ENCODE measurements around the gene PI4KA. TPM values are rescaled to one million over a fixed set of nuclear protein-coding genes. Genes with fewer than 3 reads are reported as not detected.
A peak's percentile ranks its signal among the peaks of the same experiment; 100 is the strongest.
"Not testable (repeated sequence)": the region's sequence is repeated elsewhere in the genome, so short reads cannot be mapped to it uniquely, and the experiment has no call there.

Gene PI4KA
- total RNA-seq = 20.4 TPM

DNA sequence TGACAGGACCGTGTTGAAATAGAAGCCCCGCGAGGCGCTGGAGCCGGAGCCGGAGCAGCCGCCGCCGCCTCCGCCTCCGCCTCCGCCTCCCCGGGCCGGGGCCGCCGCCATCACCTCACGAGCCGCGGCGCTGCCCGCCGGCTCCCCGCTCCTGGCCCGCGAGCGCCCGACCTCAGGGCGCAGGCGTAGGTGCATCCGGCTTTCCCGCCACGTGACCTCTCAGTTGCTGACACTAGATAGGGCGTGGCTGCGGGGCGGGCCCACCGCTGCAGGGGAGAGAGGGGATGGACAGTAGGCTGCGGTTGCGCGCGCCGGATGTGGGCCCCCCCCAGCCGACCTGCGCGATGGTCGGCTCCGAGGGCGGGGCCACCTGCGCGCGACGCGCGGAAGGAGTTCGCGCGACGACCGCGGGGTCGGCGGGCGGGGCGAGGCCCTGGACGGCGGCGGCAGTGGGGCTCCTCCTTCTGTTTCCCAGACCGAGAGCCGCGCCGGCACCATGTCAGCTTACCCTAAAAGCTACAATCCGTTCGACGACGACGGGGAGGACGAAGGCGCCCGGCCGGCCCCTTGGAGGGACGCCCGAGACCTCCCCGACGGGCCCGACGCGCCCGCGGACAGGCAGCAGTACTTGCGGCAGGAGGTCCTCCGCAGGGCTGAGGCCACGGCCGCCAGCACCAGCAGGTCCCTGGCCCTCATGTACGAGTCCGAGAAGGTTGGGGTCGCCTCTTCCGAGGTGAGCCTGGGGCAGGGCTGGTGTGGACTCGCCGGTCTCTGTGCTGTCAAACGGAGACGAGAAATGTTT, at the start of gene PI4KA, which contains the start of gene SNAP29:
Gene PI4KA (minus strand): TSS at position 197 of the 802 bp plus-strand sequence. CDS start 86 bp downstream, at position 111.
Gene SNAP29 (plus strand): TSS at position 393 of the 802 bp plus-strand sequence. CDS start 104 bp downstream, at position 497.
- peak within 1 kb of the TSS; percentile 88 to 92 (median 89) for H3K4me3 ChIP-seq (ENCODE audit: low read length in 3 of 3)
- peak within 1 kb of the TSS; percentile 88 for H3K27ac ChIP-seq (ENCODE audit: low read depth, low read length)
- peaks cover 17 to 27% (median 25%) of the 10 kb centered on the region in 3 donors for H3K4me1 ChIP-seq (ENCODE audit: control insufficient read depth in 3 of 3, insufficient read depth in 3 of 3, low read length in 3 of 3)
- peak within 1 kb of the TSS; percentile 81 to 87 (median 82) for H3K9ac ChIP-seq (ENCODE audit: low read depth in 1 of 3, low read length in 3 of 3)
- peaks cover 0 to 7% (median 4%) of the 10 kb centered on the region in 3 donors for H3K36me3 ChIP-seq (ENCODE audit: control insufficient read depth in 3 of 3, insufficient read depth in 3 of 3, low read length in 3 of 3)
- H3K9me3 ChIP-seq (ENCODE audit: control insufficient read depth in 3 of 3, low read length in 3 of 3) = no peaks in the 10 kb centered on the region
- H3K27me3 ChIP-seq (ENCODE audit: control insufficient read depth in 3 of 3, insufficient read depth in 3 of 3, low read length in 3 of 3) = no peaks in the 10 kb centered on the region

- no peaks in the 10 kb centered on the region for H3K27me3 ChIP-seq (ENCODE audit: control insufficient read depth in 3 of 3, insufficient read depth in 3 of 3, low read length in 3 of 3)
- no peaks in the 10 kb centered on the region for H3K36me3 ChIP-seq (ENCODE audit: control insufficient read depth in 3 of 3, insufficient read depth in 3 of 3, low read length in 3 of 3)
- no peaks in the 10 kb centered on the region for H3K4me1 ChIP-seq (ENCODE audit: control insufficient read depth in 3 of 3, insufficient read depth in 3 of 3, low read length in 3 of 3)
- H3K4me3 ChIP-seq (ENCODE audit: low read length in 3 of 3) = no peak overlapping the region
- no peak overlapping the region for H3K27ac ChIP-seq (ENCODE audit: low read depth, low read length)
- no peaks in the 10 kb centered on the region for H3K9me3 ChIP-seq (ENCODE audit: control insufficient read depth in 3 of 3, low read length in 3 of 3)
- H3K9ac ChIP-seq (ENCODE audit: low read depth in 1 of 3, low read length in 3 of 3) = no peak overlapping the region
Observed at GRCh38 chr22:20906387-20906767, 47.8 kb upstream of the PI4KA start.

DNA sequence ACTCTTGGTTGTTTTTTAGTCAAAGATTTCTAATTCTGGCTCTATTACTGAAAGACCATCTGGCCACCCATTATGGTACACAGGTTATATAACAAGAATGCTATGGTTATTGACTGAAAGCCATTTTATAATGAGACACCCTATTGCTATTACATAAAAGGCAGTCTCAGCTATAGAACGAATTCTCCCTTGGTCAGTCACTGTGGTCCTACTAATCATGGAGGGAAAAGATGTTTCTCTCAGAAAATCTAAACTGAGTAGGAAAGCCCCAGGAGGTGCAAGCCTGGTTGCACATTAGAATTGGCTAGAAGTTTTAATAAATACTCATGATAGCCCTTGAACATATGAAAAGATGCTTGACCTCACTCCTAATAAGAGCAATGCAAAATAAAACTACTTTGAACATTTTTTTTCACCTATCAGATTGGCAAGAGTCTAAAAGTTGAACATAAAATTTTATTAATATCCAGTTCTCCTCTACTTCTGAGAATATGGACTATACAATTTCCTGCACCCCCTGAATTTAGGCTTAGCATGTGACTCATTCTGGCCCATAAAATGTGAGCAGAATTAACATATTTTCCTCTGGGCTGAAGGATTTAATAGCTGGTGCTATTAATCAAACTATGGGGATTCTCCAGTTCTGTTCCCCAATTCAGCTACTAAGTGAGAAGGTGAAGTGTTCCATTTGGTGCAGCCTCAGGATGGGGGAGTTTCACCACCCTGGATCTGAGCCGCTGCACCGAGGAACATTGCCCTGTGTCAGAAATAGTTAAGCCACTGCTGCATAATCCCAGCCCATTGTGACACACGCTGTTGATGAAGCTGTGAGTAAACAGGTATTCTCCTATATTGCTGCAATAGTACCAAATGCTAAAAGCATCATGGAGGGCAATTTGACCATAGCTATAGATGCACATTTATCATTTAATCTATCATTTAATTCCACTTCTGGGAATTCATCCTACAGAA, 47.1 kb upstream of the PI4KA start:
- no peak overlapping the region for H3K4me3 ChIP-seq (ENCODE audit: low read length in 3 of 3)
- H3K9ac ChIP-seq (ENCODE audit: low read depth in 1 of 3, low read length in 3 of 3) = no peak overlapping the region
- H3K27me3 ChIP-seq (ENCODE audit: control insufficient read depth in 3 of 3, insufficient read depth in 3 of 3, low read length in 3 of 3) = no peaks in the 10 kb centered on the region
- no peaks in the 10 kb centered on the region for H3K9me3 ChIP-seq (ENCODE audit: control insufficient read depth in 3 of 3, low read length in 3 of 3)
- H3K27ac ChIP-seq (ENCODE audit: low read depth, low read length) = no peak overlapping the region
- no peaks in the 10 kb centered on the region for H3K4me1 ChIP-seq (ENCODE audit: control insufficient read depth in 3 of 3, insufficient read depth in 3 of 3, low read length in 3 of 3)
- no peaks in the 10 kb centered on the region for H3K36me3 ChIP-seq (ENCODE audit: control insufficient read depth in 3 of 3, insufficient read depth in 3 of 3, low read length in 3 of 3)

DNA sequence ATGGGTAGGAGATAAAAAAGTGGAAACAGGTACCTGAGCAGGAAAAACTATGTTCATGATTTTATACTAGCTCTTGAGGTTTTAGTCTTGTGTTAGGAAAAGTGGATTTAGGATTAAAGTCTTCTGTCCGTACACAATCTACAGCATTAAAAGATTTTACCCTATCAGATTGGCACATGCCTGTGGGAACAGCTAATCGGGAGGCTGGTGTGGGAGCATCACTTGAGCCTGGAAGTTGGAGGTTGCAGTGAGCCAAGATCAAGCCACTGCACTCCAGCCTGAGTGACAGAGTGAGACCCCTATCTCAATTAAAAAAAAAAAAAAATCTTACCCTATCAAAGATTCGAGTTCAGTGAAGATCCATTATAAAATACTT, 46.4 kb upstream of the PI4KA start:
- no peaks in the 10 kb centered on the region for H3K27me3 ChIP-seq (ENCODE audit: control insufficient read depth in 3 of 3, insufficient read depth in 3 of 3, low read length in 3 of 3)
- no peaks in the 10 kb centered on the region for H3K36me3 ChIP-seq (ENCODE audit: control insufficient read depth in 3 of 3, insufficient read depth in 3 of 3, low read length in 3 of 3)
- no peaks in the 10 kb centered on the region for H3K4me1 ChIP-seq (ENCODE audit: control insufficient read depth in 3 of 3, insufficient read depth in 3 of 3, low read length in 3 of 3)
- H3K9me3 ChIP-seq (ENCODE audit: control insufficient read depth in 3 of 3, low read length in 3 of 3) = no peaks in the 10 kb centered on the region
- H3K27ac ChIP-seq (ENCODE audit: low read depth, low read length) = no peak overlapping the region
- no peak overlapping the region for H3K4me3 ChIP-seq (ENCODE audit: low read length in 3 of 3)
- H3K9ac ChIP-seq (ENCODE audit: low read depth in 1 of 3, low read length in 3 of 3) = no peak overlapping the region

DNA sequence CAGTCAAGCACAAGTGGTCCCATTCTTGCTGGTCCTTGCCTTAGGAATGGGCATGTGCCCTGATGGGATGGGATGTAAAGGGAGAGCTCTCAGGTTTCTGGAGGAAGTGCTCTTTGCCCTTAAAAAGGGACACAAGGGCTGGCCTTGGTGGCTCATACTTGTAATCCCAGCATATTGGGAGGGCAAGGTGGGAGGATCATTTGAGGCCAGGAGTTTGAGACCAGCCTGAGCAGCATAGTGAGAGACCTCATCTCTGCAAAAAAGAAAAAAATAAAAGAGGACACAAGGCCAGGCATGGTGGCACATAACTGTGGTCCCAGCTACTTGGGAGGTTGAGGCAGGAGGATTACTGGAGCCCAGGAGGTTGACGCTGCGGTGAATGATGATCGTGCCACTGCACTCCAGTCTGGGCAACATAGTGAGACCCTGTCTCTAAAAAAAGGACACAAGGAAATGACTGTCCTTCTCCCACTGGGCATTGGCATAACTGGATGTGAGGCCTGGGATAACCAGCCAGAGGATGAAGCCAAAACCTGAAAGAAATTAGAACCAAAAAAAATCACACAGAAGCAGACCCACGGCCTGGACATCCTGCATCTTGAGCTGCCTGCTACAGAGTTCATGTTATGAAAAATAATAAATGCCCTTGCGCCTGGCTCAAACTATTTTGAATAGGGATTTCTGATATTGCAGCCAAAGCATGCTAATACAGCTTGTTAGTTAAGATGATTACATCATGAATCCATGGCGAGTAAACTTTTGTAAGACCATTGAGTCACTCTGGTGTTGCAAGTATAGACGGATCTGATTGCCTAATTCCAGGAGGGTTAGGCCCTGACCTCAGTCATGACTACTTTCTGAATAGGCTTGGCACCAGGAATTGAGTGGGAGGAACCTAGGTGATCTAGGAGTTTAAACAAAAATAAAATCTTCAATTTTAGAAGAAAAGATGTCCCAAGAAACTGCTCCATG, 45.7 kb upstream of the PI4KA start:
- no peak overlapping the region for H3K9ac ChIP-seq (ENCODE audit: low read depth in 1 of 3, low read length in 3 of 3)
- H3K27me3 ChIP-seq (ENCODE audit: control insufficient read depth in 3 of 3, insufficient read depth in 3 of 3, low read length in 3 of 3) = no peaks in the 10 kb centered on the region
- no peaks in the 10 kb centered on the region for H3K36me3 ChIP-seq (ENCODE audit: control insufficient read depth in 3 of 3, insufficient read depth in 3 of 3, low read length in 3 of 3)
- H3K4me1 ChIP-seq (ENCODE audit: control insufficient read depth in 3 of 3, insufficient read depth in 3 of 3, low read length in 3 of 3) = no peaks in the 10 kb centered on the region
- no peak overlapping the region for H3K4me3 ChIP-seq (ENCODE audit: low read length in 3 of 3)
- H3K9me3 ChIP-seq (ENCODE audit: control insufficient read depth in 3 of 3, low read length in 3 of 3) = no peaks in the 10 kb centered on the region
- no peak overlapping the region for H3K27ac ChIP-seq (ENCODE audit: low read depth, low read length)

GRCh38 chr22:20903093-20903492, 44.5 kb upstream of the PI4KA start:
- H3K27ac ChIP-seq (ENCODE audit: low read depth, low read length) = no peak overlapping the region
- H3K9ac ChIP-seq (ENCODE audit: low read depth in 1 of 3, low read length in 3 of 3) = no peak overlapping the region
- no peaks in the 10 kb centered on the region for H3K4me1 ChIP-seq (ENCODE audit: control insufficient read depth in 3 of 3, insufficient read depth in 3 of 3, low read length in 3 of 3)
- no peaks in the 10 kb centered on the region for H3K9me3 ChIP-seq (ENCODE audit: control insufficient read depth in 3 of 3, low read length in 3 of 3)
- no peak overlapping the region for H3K4me3 ChIP-seq (ENCODE audit: low read length in 3 of 3)
- H3K27me3 ChIP-seq (ENCODE audit: control insufficient read depth in 3 of 3, insufficient read depth in 3 of 3, low read length in 3 of 3) = no peaks in the 10 kb centered on the region
- H3K36me3 ChIP-seq (ENCODE audit: control insufficient read depth in 3 of 3, insufficient read depth in 3 of 3, low read length in 3 of 3) = no peaks in the 10 kb centered on the region

DNA sequence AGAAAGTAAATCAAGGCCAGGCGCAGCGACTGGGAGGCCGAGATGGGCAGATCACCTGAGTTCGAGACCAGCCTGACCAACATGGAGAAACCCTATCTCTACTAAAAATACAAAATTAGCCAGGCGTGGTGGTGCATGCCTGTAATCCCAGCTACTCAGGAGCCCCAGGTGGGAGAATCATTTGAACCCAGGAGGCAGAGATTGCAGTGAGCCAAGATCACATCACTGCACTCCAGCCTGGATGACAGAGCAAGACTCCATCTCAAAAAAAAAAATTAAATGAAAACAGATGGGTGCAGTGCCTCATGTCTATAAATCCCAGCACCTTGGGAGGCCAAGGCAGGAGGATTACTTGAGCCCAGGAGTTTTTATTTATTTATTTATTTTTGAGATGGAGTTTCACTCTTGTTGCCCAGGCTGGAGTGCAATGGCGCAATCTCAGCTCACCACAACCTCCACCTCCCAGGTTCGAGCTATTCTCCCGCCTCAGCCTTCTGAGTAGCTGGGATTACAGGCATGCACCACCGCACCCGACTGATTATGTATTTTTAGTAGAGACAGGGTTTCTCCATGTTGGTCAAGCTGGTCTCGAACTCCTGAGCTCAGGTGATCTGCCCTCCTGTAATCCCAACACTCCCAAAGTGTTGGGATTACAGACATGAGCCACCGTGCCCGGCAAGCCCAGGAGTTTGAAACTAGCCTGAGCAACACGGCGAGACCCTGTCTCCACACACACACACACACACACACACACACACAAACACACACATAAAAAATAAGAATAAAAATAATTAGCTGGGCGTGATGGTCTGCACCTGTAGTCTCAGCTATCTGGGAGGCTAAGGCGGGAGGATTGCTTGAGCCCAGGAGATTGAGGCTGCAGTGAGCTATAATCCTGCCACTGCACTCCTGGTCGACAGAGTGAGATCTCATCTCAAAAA, 42.8 kb upstream of the PI4KA start:
- H3K9ac ChIP-seq (ENCODE audit: low read depth in 1 of 3, low read length in 3 of 3); H3K27me3 ChIP-seq (ENCODE audit: control insufficient read depth in 3 of 3, insufficient read depth in 3 of 3, low read length in 3 of 3); H3K4me3 ChIP-seq (ENCODE audit: low read length in 3 of 3); H3K36me3 ChIP-seq (ENCODE audit: control insufficient read depth in 3 of 3, insufficient read depth in 3 of 3, low read length in 3 of 3); H3K27ac ChIP-seq (ENCODE audit: low read depth, low read length); H3K4me1 ChIP-seq (ENCODE audit: control insufficient read depth in 3 of 3, insufficient read depth in 3 of 3, low read length in 3 of 3); H3K9me3 ChIP-seq (ENCODE audit: control insufficient read depth in 3 of 3, low read length in 3 of 3): not testable (repeated sequence)

- no peak overlapping the region for H3K9ac ChIP-seq (ENCODE audit: low read depth in 1 of 3, low read length in 3 of 3)
- H3K4me1 ChIP-seq (ENCODE audit: control insufficient read depth in 3 of 3, insufficient read depth in 3 of 3, low read length in 3 of 3) = no peaks in the 10 kb centered on the region
- no peaks in the 10 kb centered on the region for H3K36me3 ChIP-seq (ENCODE audit: control insufficient read depth in 3 of 3, insufficient read depth in 3 of 3, low read length in 3 of 3)
- H3K4me3 ChIP-seq (ENCODE audit: low read length in 3 of 3) = no peak overlapping the region
- no peaks in the 10 kb centered on the region for H3K9me3 ChIP-seq (ENCODE audit: control insufficient read depth in 3 of 3, low read length in 3 of 3)
- H3K27me3 ChIP-seq (ENCODE audit: control insufficient read depth in 3 of 3, insufficient read depth in 3 of 3, low read length in 3 of 3) = no peaks in the 10 kb centered on the region
- no peak overlapping the region for H3K27ac ChIP-seq (ENCODE audit: low read depth, low read length)
Observed at GRCh38 chr22:20899827-20900423, 41.3 kb upstream of the PI4KA start.

Measured in skeletal muscle tissue (tissue), 4 donors.